Activated CD8-positive, alpha-beta memory T cell treated with anti-CD3 and anti-CD28 coated beads, Interleukin-2, amount 50 U/mL, for 48 hours (primary cell): Measurements from ENCODE around the gene CACUL1.

Experiments
- DNase-seq: peaks from one replicate; pipeline ENCODE4 v3.0.0-alpha.2; 2020

CACUL1 gene

GRCh38 chr10:118628397-118628796 lies 126.4 kb downstream of the CACUL1 start:
- no peak for DNase-seq

DNA sequence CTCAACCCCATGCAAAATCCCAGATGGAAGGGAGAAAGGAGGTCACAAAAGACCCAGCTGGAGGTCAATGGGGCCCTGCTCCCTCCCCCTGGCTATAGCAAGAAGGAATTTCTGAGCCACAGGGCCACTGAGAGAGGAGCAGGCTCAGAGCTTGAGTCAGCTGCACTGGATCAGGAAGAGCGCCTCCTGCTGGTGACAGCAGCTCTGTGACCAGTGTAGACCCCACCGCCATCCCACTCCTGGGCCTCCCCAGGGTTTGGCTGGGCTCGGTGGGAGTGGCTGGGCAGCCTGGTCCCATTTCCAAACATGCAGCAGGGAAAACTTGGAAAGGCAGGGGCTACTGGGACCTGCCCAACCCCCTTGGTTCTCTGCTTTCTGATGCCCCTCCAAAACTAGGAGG lies 127.8 kb downstream of the CACUL1 start:
- DNase-seq = no peak
